ENCODE results near the gene NGB.

Gene NGB

DNA sequence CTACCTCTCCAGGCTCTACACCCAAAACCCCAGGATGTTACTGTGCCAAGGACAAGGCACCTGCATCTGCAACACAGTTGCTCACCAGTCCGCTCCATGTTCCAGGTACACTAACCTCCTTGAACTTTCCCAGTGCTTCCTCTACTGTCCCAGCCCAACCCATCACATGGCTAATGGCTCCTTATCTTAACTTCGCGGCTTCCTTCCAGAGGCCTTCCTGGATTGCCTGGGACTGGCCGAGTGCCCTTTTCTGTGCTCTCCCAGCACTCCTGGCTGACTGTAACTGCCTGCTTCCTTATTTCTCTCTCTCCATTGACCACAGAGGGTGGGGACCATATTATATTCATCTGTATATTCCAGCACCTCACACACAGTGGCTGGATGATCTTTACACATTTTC is 28.8 kb upstream of the NGB start:
- in situ Hi-C loops (cut with HindIII; ENCODE audit: low sequenced_read_pairs), result no loop called here
- TF ChIP-seq CTCF (IDR thresholded peaks at IDR 0.05; ENCODE audit: low read depth, low read length, missing control alignments), result no peak
- H3K4me3 ChIP-seq (ENCODE audit: low read depth, low read length), result no peak overlapping the region
- no peak for DNase-seq (ENCODE audit: low read depth)

GRCh38 chr14:77296906-77297305 is 25.9 kb upstream of the NGB start:
- no peak for DNase-seq (ENCODE audit: low read depth)
- in situ Hi-C loops (cut with HindIII; ENCODE audit: low sequenced_read_pairs), result no loop called here
- H3K4me3 ChIP-seq (ENCODE audit: low read depth, low read length), result no peak overlapping the region
- no peak for TF ChIP-seq CTCF (IDR thresholded peaks at IDR 0.05; ENCODE audit: low read depth, low read length, missing control alignments)

DNA sequence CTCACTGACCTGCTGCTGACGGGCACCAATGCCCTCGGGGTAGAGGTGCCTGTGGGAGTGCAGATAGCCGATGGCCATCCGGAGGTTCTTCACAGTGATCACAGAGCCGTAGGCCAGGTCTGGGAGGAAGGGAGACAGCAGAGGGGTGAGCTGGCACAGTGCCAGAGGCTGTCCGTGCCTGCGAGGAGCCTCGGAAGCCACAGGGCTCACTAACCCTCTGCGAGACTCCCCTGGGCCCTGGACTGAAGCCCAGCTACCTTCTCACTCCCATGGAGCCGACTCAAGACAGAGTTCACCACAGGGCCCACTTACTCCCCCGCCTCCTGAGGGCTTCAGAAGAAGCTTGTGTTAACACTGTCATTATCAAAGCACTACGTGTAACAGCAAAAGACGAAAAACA is 25.1 kb upstream of the NGB start:
- TF ChIP-seq CTCF (IDR thresholded peaks at IDR 0.05; ENCODE audit: low read depth, low read length, missing control alignments), result no peak
- DNase-seq (ENCODE audit: low read depth), result no peak
- H3K4me3 ChIP-seq (ENCODE audit: low read depth, low read length), result no peak overlapping the region
- in situ Hi-C loops (cut with HindIII; ENCODE audit: low sequenced_read_pairs), result no loop called here

GRCh38 chr14:77290705-77291104 is 19.7 kb upstream of the NGB start:
- no peak overlapping the region for H3K4me3 ChIP-seq (ENCODE audit: low read depth, low read length)
- TF ChIP-seq CTCF (IDR thresholded peaks at IDR 0.05; ENCODE audit: low read depth, low read length, missing control alignments), result no peak
- no peak for DNase-seq (ENCODE audit: low read depth)
- in situ Hi-C loops (cut with HindIII; ENCODE audit: low sequenced_read_pairs), result loop anchor here (5.0 kb wide), 1 partner anchor 82 kb away; no protein-coding TSS in a partner anchor

DNA sequence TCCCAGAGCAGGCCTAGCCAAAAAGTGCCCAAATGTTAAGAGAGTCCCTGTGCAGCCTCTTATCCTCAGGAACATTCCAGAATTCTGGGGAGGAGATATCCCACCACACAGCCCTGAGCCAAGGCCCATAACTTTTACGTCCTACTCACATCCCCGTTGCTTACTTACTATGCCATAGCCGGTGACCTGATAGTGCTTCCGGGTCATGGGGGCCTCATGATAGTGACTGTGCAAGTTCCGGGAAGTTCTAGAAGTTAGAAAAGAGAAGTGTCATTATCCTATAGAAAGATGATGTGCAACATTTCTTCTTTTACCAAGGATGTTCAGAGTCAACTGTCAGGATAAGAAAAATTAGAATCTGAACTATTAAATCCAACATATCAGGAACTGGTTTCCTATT is 15.6 kb upstream of the NGB start:
- no peak overlapping the region for H3K4me3 ChIP-seq (ENCODE audit: low read depth, low read length)
- in situ Hi-C loops (cut with HindIII; ENCODE audit: low sequenced_read_pairs), result no loop called here
- DNase-seq (ENCODE audit: low read depth), result no peak
- no peak for TF ChIP-seq CTCF (IDR thresholded peaks at IDR 0.05; ENCODE audit: low read depth, low read length, missing control alignments)

GRCh38 chr14:77284466-77284865 is 13.5 kb upstream of the NGB start:
- no peak for TF ChIP-seq CTCF (IDR thresholded peaks at IDR 0.05; ENCODE audit: low read depth, low read length, missing control alignments)
- DNase-seq (ENCODE audit: low read depth), result no peak
- in situ Hi-C loops (cut with HindIII; ENCODE audit: low sequenced_read_pairs), result no loop called here
- no peak overlapping the region for H3K4me3 ChIP-seq (ENCODE audit: low read depth, low read length)

- no peak for DNase-seq (ENCODE audit: low read depth)
- no peak overlapping the region for H3K4me3 ChIP-seq (ENCODE audit: low read depth, low read length)
- in situ Hi-C loops (cut with HindIII; ENCODE audit: low sequenced_read_pairs), result no loop called here
- TF ChIP-seq CTCF (IDR thresholded peaks at IDR 0.05; ENCODE audit: low read depth, low read length, missing control alignments), result no peak
Measured at GRCh38 chr14:77284066-77284465, 13.1 kb upstream of the NGB start.
